Common myeloid progenitor, CD34-positive (primary cell): ENCODE measurements around the gene RASL10A.

Experiments used
- CTCF ChIA-PET: fragments of 350-600 bp; sonication (Branson Sonifier 250); formaldehyde crosslinking; loops from one replicate; lab custom pipeline; 2021; ENCODE audit warnings: antibody characterized with exemption; lab: Charles Lee
- POLR2A ChIA-PET: fragments of 350-600 bp; sonication (Branson Sonifier 250); formaldehyde crosslinking; loops from one replicate; lab custom pipeline; 2021; ENCODE audit warnings: antibody characterized with exemption; lab: Charles Lee
- DNase-seq, 3 donors: peaks; one replicate each; pipeline versions ENCODE4 v3.0.0 to v3.0.0-alpha.2; 2013
- H3K27ac ChIP-seq, 2 experiments: 1 replicate in 1 of 2; 2 replicates in 1 of 2; pipeline ENCODE4 v1.7.0; 2013; ENCODE audit warnings: inconsistent platforms in 2 of 2, low read length in 2 of 2, mild to moderate bottlenecking in 2 of 2, low read depth in 1 of 2, moderate library complexity in 1 of 2; ENCODE audit not compliant: severe bottlenecking in 2 of 2, insufficient read depth in 1 of 2, poor library complexity in 1 of 2
- H3K27me3 ChIP-seq, 5 experiments: replicated peaks in 2 of 5; 1 replicate in 3 of 5; 2 replicates in 2 of 5; pipeline versions ENCODE4 v1.6.1 to v1.7.0; 2013; ENCODE audit warnings: low read length in 4 of 5, mild to moderate bottlenecking in 2 of 5, moderate library complexity in 2 of 5, inconsistent platforms in 1 of 5; ENCODE audit not compliant: insufficient read depth in 5 of 5, control insufficient read depth in 4 of 5
- H3K36me3 ChIP-seq, 4 experiments: 1 replicate in 2 of 4; 2 replicates in 2 of 4; pipeline versions ENCODE4 v1.6.1 to v1.7.0; 2013; ENCODE audit warnings: low read length in 3 of 4, control low read depth in 1 of 4, mild to moderate bottlenecking in 1 of 4; ENCODE audit not compliant: control insufficient read depth in 4 of 4, insufficient read depth in 4 of 4
- H3K4me1 ChIP-seq, 4 experiments: 1 replicate in 3 of 4; 2 replicates in 1 of 4; pipeline versions ENCODE4 v1.6.1 to v1.7.1; 2013; ENCODE audit warnings: low read length in 3 of 4, mild to moderate bottlenecking in 3 of 4, control low read depth in 1 of 4, inconsistent platforms in 1 of 4, moderate library complexity in 1 of 4; ENCODE audit not compliant: control insufficient read depth in 4 of 4, insufficient read depth in 4 of 4; ENCODE audit errors: control extremely low read depth in 1 of 4
- H3K4me3 ChIP-seq, 7 experiments: 1 replicate in 4 of 7; 2 replicates in 3 of 7; pipeline versions ENCODE4 v1.5.1 to v1.7.0; 2013; ENCODE audit warnings: mild to moderate bottlenecking in 7 of 7, low read length in 6 of 7, moderate library complexity in 6 of 7, inconsistent platforms in 2 of 7, low read depth in 2 of 7, control low read depth in 1 of 7; ENCODE audit not compliant: insufficient read depth in 4 of 7, control insufficient read depth in 1 of 7; ENCODE audit errors: extremely low read depth in 1 of 7
- H3K9me3 ChIP-seq, 5 experiments: 1 replicate in 4 of 5; 2 replicates in 1 of 5; pipeline versions ENCODE4 v1.6.1 to v1.7.1; 2013; ENCODE audit warnings: low read length in 4 of 5, mild to moderate bottlenecking in 2 of 5, inconsistent platforms in 1 of 5, low read depth in 1 of 5, moderate library complexity in 1 of 5; ENCODE audit not compliant: control insufficient read depth in 4 of 5, insufficient read depth in 2 of 5; ENCODE audit errors: control extremely low read depth in 1 of 5
- WGBS: methylation state at CpG from one replicate; pipeline ENCODE4 v1.1.5; 2013; ENCODE audit not compliant: insufficient coverage; 5-methylcytosine and 5-hydroxymethylcytosine counted together

The RASL10A gene

GRCh38 chr22:29325356-29325755 lies 9.9 kb upstream of the RASL10A start:
- Histone ChIP-seq H3K27ac (no peak overlapping the region), H3K36me3 (peaks cover 9 to 45% (median 31%) of the 10 kb centered on the region in 4 experiments), H3K4me3 (no peak overlapping the region), H3K4me1 (no peaks in the 10 kb centered on the region), H3K27me3 (no peaks in the 10 kb centered on the region), H3K9me3 (no peaks in the 10 kb centered on the region)
- WGBS: 80% methylated on average over 6 of the region's 8 CpGs
- ChIA-PET POLR2A (no interaction called here), CTCF (interaction anchor here (1.3 to 1.5 kb wide), 3 partner anchors 12 to 26 kb away, joined by 3 read pairs; no protein-coding TSS in a partner anchor)
- DNase-seq: no peak

DNA sequence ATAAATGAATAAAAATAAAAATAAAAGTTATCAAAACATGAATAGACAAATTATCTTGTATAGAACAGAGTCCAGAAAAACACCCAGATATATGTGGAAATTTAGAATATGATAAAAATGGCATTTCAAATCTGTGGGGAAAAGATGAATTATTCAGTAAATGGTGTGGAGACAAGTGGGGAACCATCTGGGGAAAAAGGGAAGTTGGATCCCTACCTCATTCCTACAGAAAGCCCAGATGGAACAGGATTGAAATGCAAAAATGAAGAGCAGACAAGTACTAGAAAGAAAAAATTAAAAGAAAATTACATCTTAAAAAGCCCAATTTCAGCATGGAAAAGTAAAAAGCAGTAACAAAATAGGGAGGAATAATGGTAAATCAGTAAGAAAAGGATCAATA lies 8.1 kb upstream of the RASL10A start:
- no peak overlapping the region for H3K4me3 ChIP-seq
- no peaks in the 10 kb centered on the region for H3K4me1 ChIP-seq
- no peak overlapping the region for H3K27ac ChIP-seq
- H3K36me3 ChIP-seq: peaks cover 6 to 28% (median 18%) of the 10 kb centered on the region in 4 experiments
- H3K9me3 ChIP-seq: no peaks in the 10 kb centered on the region
- POLR2A ChIA-PET: no interaction called here
- no peaks in the 10 kb centered on the region for H3K27me3 ChIP-seq
- DNase-seq: no peak
- CTCF ChIA-PET: interaction anchor here (1.0 kb wide), 1 partner anchor 10 kb away, joined by 3 read pairs; no protein-coding TSS in a partner anchor

GRCh38 chr22:29320546-29320945 lies 5.0 kb upstream of the RASL10A start:
- H3K4me3 ChIP-seq: no peak overlapping the region
- H3K27ac ChIP-seq: no peak overlapping the region
- no CpG with 5 or more reads among the region's 1 CpG for WGBS
- POLR2A ChIA-PET: no interaction called here
- no peaks in the 10 kb centered on the region for H3K9me3 ChIP-seq
- no peaks in the 10 kb centered on the region for H3K36me3 ChIP-seq
- CTCF ChIA-PET: interaction anchor here (0.6 to 2.7 kb wide), 7 partner anchors 9 to 105 kb away, joined by 3 to 13 read pairs (median 6); partner anchors contain the start of gene GAS2L1
- H3K4me1 ChIP-seq: peaks cover 0 to 5% (median 3%) of the 10 kb centered on the region in 4 experiments
- DNase-seq: peak in 2 of 3 donors; percentile 39 to 57
- peaks cover 0 to 14% (median 7%) of the 10 kb centered on the region in 5 experiments for H3K27me3 ChIP-seq

GRCh38 chr22:29319072-29319471 lies 3.6 kb upstream of the RASL10A start:
- Histone ChIP-seq H3K4me3 (no peak overlapping the region), H3K36me3 (no peaks in the 10 kb centered on the region), H3K27me3 (peaks cover 0 to 28% (median 16%) of the 10 kb centered on the region in 5 experiments), H3K4me1 (peaks cover 0 to 19% (median 17%) of the 10 kb centered on the region in 4 experiments), H3K9me3 (no peaks in the 10 kb centered on the region), H3K27ac (no peak overlapping the region)
- no peak for DNase-seq
- ChIA-PET POLR2A (interaction anchor here (1.3 kb wide), 1 partner anchor 7 kb away, joined by 3 read pairs; no protein-coding TSS in a partner anchor), CTCF (interaction anchor here (1.1 kb wide), 1 partner anchor 15 kb away, joined by 5 read pairs; no protein-coding TSS in a partner anchor)
- 80% methylated on average over 1 of the region's 2 CpGs for WGBS

- Histone ChIP-seq H3K27ac (no peak overlapping the region), H3K4me3 (no peak overlapping the region), H3K27me3 (peaks cover 0 to 39% (median 19%) of the 10 kb centered on the region in 5 experiments), H3K9me3 (no peaks in the 10 kb centered on the region), H3K36me3 (no peaks in the 10 kb centered on the region), H3K4me1 (peaks cover 0 to 30% (median 22%) of the 10 kb centered on the region in 4 experiments)
- CTCF ChIA-PET: interaction anchor here (1.1 to 1.4 kb wide), 3 partner anchors 9 to 15 kb away, joined by 3 to 5 read pairs (median 4); no protein-coding TSS in a partner anchor
- POLR2A ChIA-PET: interaction anchor here (1.3 kb wide), 1 partner anchor 9 kb away, joined by 3 read pairs; no protein-coding TSS in a partner anchor
- 96% methylated on average over 17 of the region's 18 CpGs for WGBS
- DNase-seq: no peak
Observed at GRCh38 chr22:29317827-29318454, 2.4 kb upstream of the RASL10A start.

DNA sequence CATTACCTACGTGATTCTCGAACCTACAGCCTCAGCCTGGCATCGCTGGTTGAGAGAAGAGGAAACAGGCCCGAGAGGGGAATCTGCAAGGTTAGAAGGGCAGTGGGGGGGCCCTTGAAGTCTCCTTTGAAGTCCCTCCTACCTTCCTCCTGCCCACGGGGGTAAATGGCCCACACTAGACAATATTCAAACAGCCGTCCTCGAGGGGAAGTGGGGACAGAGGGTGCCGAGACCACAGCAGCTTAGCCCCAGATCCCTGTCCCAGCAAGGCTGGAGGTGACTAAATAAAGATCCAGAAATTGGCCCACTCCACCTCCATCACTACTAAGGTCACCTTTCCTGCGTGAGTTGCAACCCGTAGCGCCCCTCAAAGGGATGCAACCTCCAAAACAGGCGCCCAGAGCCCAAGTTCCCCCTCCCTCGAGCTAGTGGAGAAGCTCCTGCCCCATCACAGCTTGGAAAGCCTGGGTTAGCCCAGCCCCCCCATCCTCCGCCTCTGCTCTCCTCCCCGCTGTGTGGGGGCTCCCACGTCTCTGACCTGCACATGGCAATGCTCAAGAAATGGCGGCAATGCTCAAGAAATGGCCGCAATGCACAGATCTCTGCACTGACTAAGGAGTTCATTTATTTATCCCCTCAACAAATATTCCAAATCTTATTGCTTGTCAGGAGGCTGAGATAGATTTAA lies 788 bp upstream of the RASL10A start:
- Histone ChIP-seq H3K9me3 (no peaks in the 10 kb centered on the region), H3K4me3 (peak overlapping the region in 1 of 7 experiments; percentile 67), H3K4me1 (peaks cover 0 to 40% (median 29%) of the 10 kb centered on the region in 4 experiments), H3K27me3 (peaks cover 0 to 56% (median 24%) of the 10 kb centered on the region in 5 experiments), H3K36me3 (no peaks in the 10 kb centered on the region), H3K27ac (no peak overlapping the region)
- DNase-seq: peak in 2 of 3 donors; percentile 47 to 62
- CTCF ChIA-PET: interaction anchor here (1.3 to 1.4 kb wide), 2 partner anchors 10 to 19 kb away, joined by 3 to 4 read pairs; no protein-coding TSS in a partner anchor
- WGBS: 59% methylated on average over 13 of the region's 18 CpGs
- POLR2A ChIA-PET: no interaction called here
